ENCODE measurements around the gene DCLK1. TPM values are rescaled to one million over a fixed set of nuclear protein-coding genes. Genes with fewer than 3 reads are reported as not detected.

Gene DCLK1
- total RNA-seq, 4 donors from 2014 or later: 1.1 to 10.8 (median 6.7) TPM

DNA sequence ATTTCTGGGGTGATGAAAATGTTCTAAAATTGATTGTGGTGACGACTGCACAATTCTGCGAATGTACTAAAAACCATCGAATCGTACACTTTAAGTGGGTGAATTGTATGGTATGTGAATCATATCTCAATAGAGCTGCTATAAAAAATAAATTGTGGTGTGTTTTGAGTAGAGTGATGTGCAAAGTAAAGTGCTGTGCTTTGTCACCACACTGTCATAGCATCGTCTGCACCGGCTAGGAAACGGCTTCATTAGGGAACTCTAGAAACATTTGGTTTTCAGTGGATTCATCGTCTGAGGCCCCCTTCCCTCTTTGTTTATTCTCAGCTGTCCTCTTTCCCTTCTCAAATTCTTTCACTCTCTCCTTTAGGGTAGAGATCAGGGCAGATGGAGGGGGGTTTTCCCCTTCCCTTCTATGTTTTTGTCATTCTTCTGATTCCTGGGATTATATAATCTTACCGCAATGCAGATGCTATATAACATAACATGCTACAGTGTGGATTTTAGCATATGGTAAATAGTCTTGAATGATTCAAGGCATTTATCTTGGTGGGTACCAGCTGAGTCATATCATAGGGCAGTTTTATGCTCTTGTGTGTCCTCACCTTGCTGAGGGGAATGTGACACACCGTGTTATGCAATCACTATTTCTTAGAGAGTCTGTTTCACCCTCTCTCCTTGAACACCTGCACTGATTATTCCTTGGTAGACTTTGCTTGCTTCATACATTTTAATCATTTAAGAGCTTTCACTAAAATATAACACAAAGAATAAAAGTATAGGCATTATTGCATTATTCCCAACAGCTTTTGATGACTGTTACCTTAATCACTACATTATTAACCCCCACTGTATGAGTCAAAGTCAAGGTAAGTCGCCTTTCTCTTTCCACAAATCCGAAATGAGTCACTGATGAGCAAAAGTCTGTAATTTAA, 239.4 kb downstream of the DCLK1 start:
- Histone ChIP-seq H3K36me3 (no peaks in the 10 kb centered on the region), H3K4me1 (no peaks in the 10 kb centered on the region), H3K9me3 (no peaks in the 10 kb centered on the region), H3K27me3 (no peaks in the 10 kb centered on the region), H3K4me3 (no peak overlapping the region), H3K27ac (no peak overlapping the region)
- 73 to 78% methylated on average over 12 of the region's 12 CpGs for WGBS, 2 donors (ENCODE audit: low coverage in 1 of 2)
- in situ Hi-C loops (cut with MboI; ENCODE audit: low pct_ligation_motif_present in 1 of 4, low pct_unique_long_range_greater_than_20kb in 1 of 4, low sequenced_read_pairs in 3 of 4) (no loop called here), intact Hi-C loops (cut with DNase I; ENCODE audit: low total_unique reads) (no loop called here)
- no peak for DNase-seq
- TF ChIP-seq, protein P1, sequence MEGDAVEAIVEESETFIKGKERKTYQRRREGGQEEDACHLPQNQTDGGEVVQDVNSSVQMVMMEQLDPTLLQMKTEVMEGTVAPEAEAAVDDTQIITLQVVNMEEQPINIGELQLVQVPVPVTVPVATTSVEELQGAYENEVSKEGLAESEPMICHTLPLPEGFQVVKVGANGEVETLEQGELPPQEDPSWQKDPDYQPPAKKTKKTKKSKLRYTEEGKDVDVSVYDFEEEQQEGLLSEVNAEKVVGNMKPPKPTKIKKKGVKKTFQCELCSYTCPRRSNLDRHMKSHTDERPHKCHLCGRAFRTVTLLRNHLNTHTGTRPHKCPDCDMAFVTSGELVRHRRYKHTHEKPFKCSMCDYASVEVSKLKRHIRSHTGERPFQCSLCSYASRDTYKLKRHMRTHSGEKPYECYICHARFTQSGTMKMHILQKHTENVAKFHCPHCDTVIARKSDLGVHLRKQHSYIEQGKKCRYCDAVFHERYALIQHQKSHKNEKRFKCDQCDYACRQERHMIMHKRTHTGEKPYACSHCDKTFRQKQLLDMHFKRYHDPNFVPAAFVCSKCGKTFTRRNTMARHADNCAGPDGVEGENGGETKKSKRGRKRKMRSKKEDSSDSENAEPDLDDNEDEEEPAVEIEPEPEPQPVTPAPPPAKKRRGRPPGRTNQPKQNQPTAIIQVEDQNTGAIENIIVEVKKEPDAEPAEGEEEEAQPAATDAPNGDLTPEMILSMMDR (IDR thresholded peaks at IDR 0.05): no peak
- no peak for TF ChIP-seq POLR2AphosphoS5 (IDR thresholded peaks at IDR 0.05)

DNA sequence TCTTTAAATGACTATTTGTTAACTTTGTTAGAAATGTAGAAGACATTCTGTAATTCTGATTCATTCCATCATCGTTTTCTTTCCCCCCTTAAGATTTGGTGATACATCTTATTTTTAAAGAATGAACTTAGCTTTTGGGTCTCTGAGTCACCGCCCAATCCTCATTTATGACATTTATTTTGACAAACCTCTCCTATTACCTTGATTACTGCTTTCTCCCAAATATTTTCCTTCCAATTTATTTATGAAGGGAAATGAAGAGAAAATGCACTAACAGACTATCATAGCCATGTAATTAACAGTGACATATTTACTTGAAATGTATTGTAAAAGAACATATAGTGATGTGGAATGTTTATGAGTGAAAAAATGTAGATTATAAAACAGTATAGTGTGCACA, 241.6 kb downstream of the DCLK1 start:
- TF ChIP-seq POLR2AphosphoS5 (IDR thresholded peaks at IDR 0.05) (no peak), EP300 (IDR thresholded peaks at IDR 0.05; ENCODE audit: low read depth) (no peak), POLR2A (IDR thresholded peaks at IDR 0.05) (no peak)
- TF ChIP-seq, protein P1 (IDR thresholded peaks at IDR 0.05): no peak
- Histone ChIP-seq H3K27me3 (no peaks in the 10 kb centered on the region), H3K4me1 (no peaks in the 10 kb centered on the region), H3K36me3 (no peaks in the 10 kb centered on the region), H3K4me3 (no peak overlapping the region), H3K27ac (no peak overlapping the region), H3K9me3 (no peaks in the 10 kb centered on the region)
- WGBS, 2 donors (ENCODE audit: low coverage in 1 of 2): 74 to 84% methylated on average over 2 of the region's 2 CpGs
- in situ Hi-C loops (cut with MboI; ENCODE audit: low pct_ligation_motif_present in 1 of 4, low pct_unique_long_range_greater_than_20kb in 1 of 4, low sequenced_read_pairs in 3 of 4) (no loop called here), intact Hi-C loops (cut with DNase I; ENCODE audit: low total_unique reads) (no loop called here)
- no peak for DNase-seq

DNA sequence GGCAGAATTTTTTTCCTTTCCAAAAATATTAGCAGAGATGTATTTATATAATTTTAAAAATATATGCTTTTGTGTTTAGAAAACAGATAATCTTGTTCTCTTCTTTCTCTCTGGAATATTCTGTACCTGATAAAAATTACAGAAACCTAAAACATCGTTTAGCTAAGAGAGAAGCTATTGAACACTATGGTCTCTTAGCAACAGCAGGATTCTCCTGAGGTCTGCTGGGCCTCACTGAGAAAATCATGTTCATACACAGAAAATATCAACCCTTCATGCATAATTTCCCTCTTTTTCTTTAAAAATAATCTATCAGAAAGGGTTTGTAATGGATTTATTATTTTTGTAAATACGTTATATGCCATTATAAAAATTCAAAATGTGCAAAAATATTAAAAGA, 242.2 kb downstream of the DCLK1 start:
- in situ Hi-C loops (cut with MboI; ENCODE audit: low pct_ligation_motif_present in 1 of 4, low pct_unique_long_range_greater_than_20kb in 1 of 4, low sequenced_read_pairs in 3 of 4): no loop called here

DNA sequence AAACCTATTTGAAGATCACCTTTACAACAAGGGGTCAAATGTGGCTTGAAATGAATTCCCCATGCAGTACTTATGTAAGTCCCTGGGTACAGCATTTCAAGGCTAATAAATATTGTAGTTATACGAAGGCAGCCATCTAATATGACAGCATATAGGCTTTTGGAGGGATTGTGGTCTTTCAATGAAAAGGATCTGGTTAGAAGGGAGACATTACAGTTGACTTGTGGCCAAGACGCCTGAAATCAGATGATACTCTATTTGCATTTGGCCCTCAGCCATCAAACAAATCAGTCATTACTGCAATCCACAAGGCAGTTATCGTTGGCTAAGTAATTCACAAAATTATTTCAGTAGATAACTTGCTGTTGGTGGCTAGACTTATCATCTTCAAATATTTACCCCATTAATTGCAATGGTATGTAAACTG, 242.7 kb downstream of the DCLK1 start:
- no peaks in the 10 kb centered on the region for H3K9me3 ChIP-seq
- WGBS, 2 donors (ENCODE audit: low coverage in 1 of 2): 30 to 48% methylated on average over 3 of the region's 3 CpGs
- intact Hi-C loops (cut with DNase I; ENCODE audit: low total_unique reads): no loop called here
- no peak for DNase-seq
- in situ Hi-C loops (cut with MboI; ENCODE audit: low pct_ligation_motif_present in 1 of 4, low pct_unique_long_range_greater_than_20kb in 1 of 4, low sequenced_read_pairs in 3 of 4): no loop called here
- no peaks in the 10 kb centered on the region for H3K27me3 ChIP-seq
- TF ChIP-seq POLR2AphosphoS5 (IDR thresholded peaks at IDR 0.05): no peak
- TF ChIP-seq POLR2A (IDR thresholded peaks at IDR 0.05): no peak
- TF ChIP-seq, protein P1 (IDR thresholded peaks at IDR 0.05): no peak
- TF ChIP-seq EP300 (IDR thresholded peaks at IDR 0.05; ENCODE audit: low read depth): no peak
- H3K36me3 ChIP-seq: no peaks in the 10 kb centered on the region
- no peaks in the 10 kb centered on the region for H3K4me1 ChIP-seq
- no peak overlapping the region for H3K27ac ChIP-seq
- no peak overlapping the region for H3K4me3 ChIP-seq

More for the DNA sequence above, 242.2 kb downstream of the DCLK1 start:
- intact Hi-C loops (cut with DNase I; ENCODE audit: low total_unique reads): no loop called here
- Histone ChIP-seq H3K36me3 (no peaks in the 10 kb centered on the region), H3K9me3 (no peaks in the 10 kb centered on the region), H3K4me3 (no peak overlapping the region), H3K27ac (no peak overlapping the region), H3K27me3 (no peaks in the 10 kb centered on the region), H3K4me1 (no peaks in the 10 kb centered on the region)
- TF ChIP-seq EP300 (IDR thresholded peaks at IDR 0.05; ENCODE audit: low read depth) (no peak), POLR2AphosphoS5 (IDR thresholded peaks at IDR 0.05) (no peak), POLR2A (IDR thresholded peaks at IDR 0.05) (no peak)
- TF ChIP-seq, protein P1 (IDR thresholded peaks at IDR 0.05): no peak
- 21 to 54% methylated on average over 2 of the region's 2 CpGs for WGBS, 2 donors (ENCODE audit: low coverage in 1 of 2)
- DNase-seq: no peak
